Neural cell (in vitro differentiated cells): Measurements from ENCODE around the gene CAMK2B. TPM values are rescaled to one million over a fixed set of nuclear protein-coding genes. Genes with fewer than 3 reads are reported as not detected.

ENCODE experiments used
- H2AFZ ChIP-seq: fragments of 200-600, 300-800 bp; sonication (generic), shearing (Covaris generic); 2 replicates; pipeline ENCODE4 v1.6.0; 2014; ENCODE audit warnings: low read depth, mild to moderate bottlenecking, antibody characterized with exemption, low read length, moderate library complexity
- H3F3A ChIP-seq: fragments of 200-600 bp; shearing (Covaris generic); 2 replicates; pipeline ENCODE4 v1.6.1; 2016; ENCODE audit warnings: mild to moderate bottlenecking, moderate library complexity, mixed read lengths, antibody characterized with exemption, low read length; ENCODE audit not compliant: insufficient read depth, poor library complexity, severe bottlenecking
- H3K27ac ChIP-seq: fragments of 200-600, 300-800 bp; sonication (generic), shearing (Covaris generic); 2 replicates; pipeline ENCODE4 v1.5.1; 2014; ENCODE audit warnings: mild to moderate bottlenecking, low read length, moderate library complexity
- H3K27me3 ChIP-seq: fragments of 300-800, 200-600 bp; sonication (generic), shearing (Covaris generic); 2 replicates; pipeline ENCODE4 v1.6.0; 2014; ENCODE audit warnings: mild to moderate bottlenecking, low read depth, low read length, moderate library complexity; ENCODE audit not compliant: insufficient read depth
- H3K36me3 ChIP-seq: fragments of 300-800, 200-600 bp; sonication (generic), shearing (Covaris generic); 2 replicates; pipeline ENCODE4 v1.5.1; 2014; ENCODE audit warnings: mild to moderate bottlenecking, antibody characterized with exemption, low read length, moderate library complexity; ENCODE audit not compliant: insufficient read depth
- H3K4me2 ChIP-seq: fragments of 300-800, 200-600 bp; sonication (generic), shearing (Covaris generic); 2 replicates; pipeline ENCODE4 v1.6.0; 2014; ENCODE audit warnings: mild to moderate bottlenecking, low read length
- H3K4me3 ChIP-seq: fragments of 300-800, 200-600 bp; sonication (generic), shearing (Covaris generic); 2 replicates; pipeline ENCODE4 v1.5.1; 2014; ENCODE audit warnings: mild to moderate bottlenecking, low read length, moderate library complexity
- H3K79me2 ChIP-seq: fragments of 200-600 bp; shearing (Covaris generic); replicated peaks from 2 replicates; pipeline ENCODE4 v1.6.0; 2014; ENCODE audit warnings: mild to moderate bottlenecking, low read length, moderate library complexity; ENCODE audit not compliant: insufficient read depth
- H3K9ac ChIP-seq: fragments of 300-800, 200-600 bp; sonication (generic), shearing (Covaris generic); 2 replicates; pipeline ENCODE4 v1.6.1; 2016; ENCODE audit warnings: mild to moderate bottlenecking, low read length, mixed read lengths
- H3K9me2 ChIP-seq: fragments of 200-600 bp; shearing (Covaris generic); 2 replicates; pipeline ENCODE4 v1.6.1; 2016; ENCODE audit warnings: mild to moderate bottlenecking, low read length, mixed read lengths; ENCODE audit not compliant: insufficient read depth
- H3K9me3 ChIP-seq: fragments of 200-600, 300-800 bp; sonication (generic), shearing (Covaris generic); 2 replicates; pipeline ENCODE4 v1.6.1; 2016; ENCODE audit warnings: mild to moderate bottlenecking, mixed run types, low read length, moderate library complexity, mixed read lengths
- H4K20me1 ChIP-seq: fragments of 200-600 bp; shearing (Covaris generic); 2 replicates; pipeline ENCODE4 v1.6.1; 2016; ENCODE audit warnings: mild to moderate bottlenecking, mixed run types; ENCODE audit not compliant: insufficient read depth
- CTCF ChIP-seq: fragments of 450-650 bp; IDR thresholded peaks from 2 replicates; pipeline ENCODE4 v1.5.1; 2014; ENCODE audit warnings: antibody characterized with exemption, mild to moderate bottlenecking, moderate library complexity; ENCODE audit not compliant: poor library complexity, severe bottlenecking
- EP300 ChIP-seq: fragments of 450-650 bp; conservative IDR thresholded peaks from 2 replicates; pipeline ENCODE4 v1.6.1; 2014; ENCODE audit warnings: antibody characterized with exemption, mild to moderate bottlenecking, moderate library complexity; ENCODE audit not compliant: poor library complexity, severe bottlenecking
- EZH2 ChIP-seq: fragments of 200-600, 300-800 bp; shearing (Covaris generic), sonication (generic); IDR thresholded peaks from 2 replicates; pipeline ENCODE4 v1.6.1; 2014; ENCODE audit warnings: antibody characterized with exemption, low read length, borderline replicate concordance, mild to moderate bottlenecking; ENCODE audit not compliant: insufficient read depth, poor library complexity, severe bottlenecking
- MXI1 ChIP-seq: fragments of 450-650 bp; conservative IDR thresholded peaks from 2 replicates; pipeline ENCODE4 v1.6.1; 2014; ENCODE audit warnings: antibody characterized with exemption, mild to moderate bottlenecking; ENCODE audit not compliant: poor library complexity, severe bottlenecking
- POLR2AphosphoS5 ChIP-seq: IDR thresholded peaks from 2 replicates; pipeline ENCODE4 v1.6.1; 2012
- RAD21 ChIP-seq: fragments of 450-650 bp; conservative IDR thresholded peaks from 2 replicates; pipeline ENCODE4 v1.6.1; 2014; ENCODE audit warnings: antibody characterized with exemption, mild to moderate bottlenecking, moderate library complexity
- REST ChIP-seq: IDR thresholded peaks from 2 replicates; pipeline ENCODE4 v1.6.1; 2012; ENCODE audit warnings: borderline replicate concordance
- SMC3 ChIP-seq: fragments of 450-650 bp; conservative IDR thresholded peaks from 2 replicates; pipeline ENCODE4 v1.6.1; 2014; ENCODE audit warnings: antibody characterized with exemption, mild to moderate bottlenecking, moderate library complexity; ENCODE audit not compliant: poor library complexity
- TAF1 ChIP-seq: IDR thresholded peaks from 2 replicates; pipeline ENCODE4 v1.6.1; 2012; ENCODE audit warnings: low read depth
- polyA plus RNA-seq: library from polyadenylated mRNA; depleted of rRNA; stranded (reverse); fragments of >200 nt; gene quantifications from 2 replicates; pipeline ENCODE4 v1.2.3, GENCODE V29; 2014

Gene CAMK2B
- polyA plus RNA-seq, 1 donor from 2014 or later: 67.3 TPM

GRCh38 chr7:44333911-44334733 is 8.7 kb upstream of the CAMK2B start:
- no peak overlapping the region for H3K27ac ChIP-seq
- no peaks in the 10 kb centered on the region for H3K27me3 ChIP-seq
- no peak overlapping the region for H3K4me3 ChIP-seq
- no peaks in the 10 kb centered on the region for H3F3A ChIP-seq
- H3K79me2 ChIP-seq: no peaks in the 10 kb centered on the region
- H4K20me1 ChIP-seq: no peaks in the 10 kb centered on the region
- peaks cover 4% of the 10 kb centered on the region for H3K9me3 ChIP-seq
- no peaks in the 10 kb centered on the region for H3K36me3 ChIP-seq
- no peak overlapping the region for H2AFZ ChIP-seq
- H3K9me2 ChIP-seq: no peaks in the 10 kb centered on the region
- H3K9ac ChIP-seq: no peak overlapping the region
- H3K4me2 ChIP-seq: no peak overlapping the region
- no peak for TF ChIP-seq TAF1
- no peak for TF ChIP-seq REST
- no peak for TF ChIP-seq CTCF
- no peak for TF ChIP-seq POLR2AphosphoS5
- TF ChIP-seq MXI1: no peak

GRCh38 chr7:44331682-44332081 is 6.3 kb upstream of the CAMK2B start:
- Histone ChIP-seq H3F3A (no peaks in the 10 kb centered on the region), H3K9ac (no peak overlapping the region), H2AFZ (no peak overlapping the region), H3K27me3 (peaks cover 7% of the 10 kb centered on the region), H4K20me1 (no peaks in the 10 kb centered on the region), H3K9me2 (no peaks in the 10 kb centered on the region), H3K79me2 (no peaks in the 10 kb centered on the region), H3K4me2 (no peak overlapping the region), H3K36me3 (no peaks in the 10 kb centered on the region), H3K27ac (no peak overlapping the region), H3K9me3 (peaks cover 2% of the 10 kb centered on the region), H3K4me3 (no peak overlapping the region)
- no peak for TF ChIP-seq EZH2
- TF ChIP-seq EP300: no peak
- no peak for TF ChIP-seq RAD21
- TF ChIP-seq TAF1: no peak
- no peak for TF ChIP-seq POLR2AphosphoS5
- TF ChIP-seq MXI1: no peak
- TF ChIP-seq CTCF: no peak
- no peak for TF ChIP-seq REST
- TF ChIP-seq SMC3: no peak
